Bronchial epithelial cell (primary cell): ENCODE data around the gene COL23A1. TPM values are rescaled to one million over a fixed set of nuclear protein-coding genes. Genes with fewer than 3 reads are reported as not detected.
"Not testable (repeated sequence)": the region's sequence is repeated elsewhere in the genome, so short reads cannot be mapped to it uniquely, and the experiment has no call there.

ENCODE experiments used
- DNase-seq: peaks from one replicate; pipeline ENCODE4 v3.0.0-alpha.2; 2010; ENCODE audit warnings: low read depth
- FAIRE-seq: peaks from 2 replicates; lab custom pipeline; 2011; peaks lifted over from hg19 to GRCh38; lab: Jason Lieb, UNC
- H3K27me3 ChIP-seq: 2 replicates; pipeline ENCODE4 v1.5.1; 2011; ENCODE audit warnings: low read length; ENCODE audit not compliant: control insufficient read depth, insufficient read depth
- H3K36me3 ChIP-seq: 2 replicates; pipeline ENCODE4 v1.5.1; 2011; ENCODE audit warnings: low read length; ENCODE audit not compliant: control insufficient read depth, insufficient read depth
- H3K4me3 ChIP-seq: 2 replicates; pipeline ENCODE4 v1.5.1; 2011; ENCODE audit warnings: mild to moderate bottlenecking, low read depth, low read length, control low read depth
- total RNA-seq: library from RNA; depleted of rRNA; stranded (reverse); fragments of >200 nt; gene quantifications from 2 replicates; pipeline ENCODE4 v1.2.1, GENCODE V29; 2014
- TF ChIP-seq, protein P1 (sequence below): IDR thresholded peaks from 2 replicates; pipeline ENCODE4 v1.5.1; 2011; ENCODE audit warnings: mild to moderate bottlenecking, moderate library complexity, low read length, control low read depth, inconsistent platforms; ENCODE audit not compliant: insufficient read depth, severe bottlenecking

The COL23A1 gene
- total RNA-seq, 1 donor from 2014 or later: 0.26 TPM

DNA sequence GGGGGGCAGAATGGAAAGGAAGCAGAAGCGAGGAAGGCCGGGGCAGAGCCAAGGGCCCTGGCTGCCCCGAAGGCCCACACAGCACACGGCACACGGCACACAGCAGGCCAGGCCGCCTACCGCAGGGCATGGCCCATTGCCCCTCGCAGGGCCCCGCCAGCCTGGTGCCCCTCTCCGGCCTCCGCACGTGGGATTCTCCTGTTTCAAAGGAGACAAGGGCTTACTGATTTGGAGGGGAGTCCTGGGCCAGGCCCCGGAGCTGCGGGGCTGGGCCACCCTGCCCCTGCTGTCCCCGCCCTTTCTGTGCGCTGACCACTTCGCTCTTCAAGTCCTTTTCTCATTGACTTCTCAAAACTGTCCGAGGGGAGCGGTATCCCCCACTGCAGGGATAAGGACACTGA lies 349.9 kb downstream of the COL23A1 start:
- TF ChIP-seq, protein P1, sequence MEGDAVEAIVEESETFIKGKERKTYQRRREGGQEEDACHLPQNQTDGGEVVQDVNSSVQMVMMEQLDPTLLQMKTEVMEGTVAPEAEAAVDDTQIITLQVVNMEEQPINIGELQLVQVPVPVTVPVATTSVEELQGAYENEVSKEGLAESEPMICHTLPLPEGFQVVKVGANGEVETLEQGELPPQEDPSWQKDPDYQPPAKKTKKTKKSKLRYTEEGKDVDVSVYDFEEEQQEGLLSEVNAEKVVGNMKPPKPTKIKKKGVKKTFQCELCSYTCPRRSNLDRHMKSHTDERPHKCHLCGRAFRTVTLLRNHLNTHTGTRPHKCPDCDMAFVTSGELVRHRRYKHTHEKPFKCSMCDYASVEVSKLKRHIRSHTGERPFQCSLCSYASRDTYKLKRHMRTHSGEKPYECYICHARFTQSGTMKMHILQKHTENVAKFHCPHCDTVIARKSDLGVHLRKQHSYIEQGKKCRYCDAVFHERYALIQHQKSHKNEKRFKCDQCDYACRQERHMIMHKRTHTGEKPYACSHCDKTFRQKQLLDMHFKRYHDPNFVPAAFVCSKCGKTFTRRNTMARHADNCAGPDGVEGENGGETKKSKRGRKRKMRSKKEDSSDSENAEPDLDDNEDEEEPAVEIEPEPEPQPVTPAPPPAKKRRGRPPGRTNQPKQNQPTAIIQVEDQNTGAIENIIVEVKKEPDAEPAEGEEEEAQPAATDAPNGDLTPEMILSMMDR: no peak
- FAIRE-seq (no peak), DNase-seq (no peak)
- no peak overlapping the region for H3K4me3 ChIP-seq
- no peaks in the 10 kb centered on the region for H3K36me3 ChIP-seq
- H3K27me3 ChIP-seq: no peaks in the 10 kb centered on the region

DNA sequence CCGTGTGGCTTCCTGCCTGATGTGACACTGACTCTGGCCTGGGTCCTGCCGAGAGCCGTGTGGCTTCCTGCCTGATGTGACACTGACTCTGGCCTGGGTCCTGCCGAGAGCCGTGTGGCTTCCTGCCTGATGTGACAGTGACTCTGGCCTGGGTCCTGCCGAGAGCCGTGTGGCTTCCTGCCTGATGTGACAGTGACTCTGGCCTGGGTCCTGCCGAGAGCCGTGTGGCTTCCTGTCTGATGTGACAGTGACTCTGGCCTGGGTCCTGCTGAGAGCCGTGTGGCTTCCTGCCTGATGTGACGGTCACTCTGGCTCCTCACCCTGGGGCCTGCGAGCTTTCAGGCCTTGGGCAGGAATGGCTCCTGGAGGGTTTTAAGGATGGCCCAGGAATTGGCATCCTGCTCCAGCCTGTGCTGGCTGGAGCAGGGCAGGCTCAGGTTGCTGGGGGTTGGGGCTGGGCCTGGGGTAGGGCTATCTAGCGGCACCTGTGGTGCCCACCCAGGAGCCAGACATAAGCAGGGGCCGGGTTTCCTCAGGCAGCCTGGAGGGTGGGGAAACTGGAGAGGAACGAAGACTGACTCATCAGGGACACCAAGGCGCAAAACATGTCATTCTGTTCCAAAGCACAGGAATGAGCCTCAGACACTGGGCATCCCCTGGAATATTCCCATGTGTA lies 350.4 kb downstream of the COL23A1 start:
- not testable (repeated sequence) for H3K36me3 ChIP-seq, H3K4me3 ChIP-seq, H3K27me3 ChIP-seq, DNase-seq, FAIRE-seq

DNA sequence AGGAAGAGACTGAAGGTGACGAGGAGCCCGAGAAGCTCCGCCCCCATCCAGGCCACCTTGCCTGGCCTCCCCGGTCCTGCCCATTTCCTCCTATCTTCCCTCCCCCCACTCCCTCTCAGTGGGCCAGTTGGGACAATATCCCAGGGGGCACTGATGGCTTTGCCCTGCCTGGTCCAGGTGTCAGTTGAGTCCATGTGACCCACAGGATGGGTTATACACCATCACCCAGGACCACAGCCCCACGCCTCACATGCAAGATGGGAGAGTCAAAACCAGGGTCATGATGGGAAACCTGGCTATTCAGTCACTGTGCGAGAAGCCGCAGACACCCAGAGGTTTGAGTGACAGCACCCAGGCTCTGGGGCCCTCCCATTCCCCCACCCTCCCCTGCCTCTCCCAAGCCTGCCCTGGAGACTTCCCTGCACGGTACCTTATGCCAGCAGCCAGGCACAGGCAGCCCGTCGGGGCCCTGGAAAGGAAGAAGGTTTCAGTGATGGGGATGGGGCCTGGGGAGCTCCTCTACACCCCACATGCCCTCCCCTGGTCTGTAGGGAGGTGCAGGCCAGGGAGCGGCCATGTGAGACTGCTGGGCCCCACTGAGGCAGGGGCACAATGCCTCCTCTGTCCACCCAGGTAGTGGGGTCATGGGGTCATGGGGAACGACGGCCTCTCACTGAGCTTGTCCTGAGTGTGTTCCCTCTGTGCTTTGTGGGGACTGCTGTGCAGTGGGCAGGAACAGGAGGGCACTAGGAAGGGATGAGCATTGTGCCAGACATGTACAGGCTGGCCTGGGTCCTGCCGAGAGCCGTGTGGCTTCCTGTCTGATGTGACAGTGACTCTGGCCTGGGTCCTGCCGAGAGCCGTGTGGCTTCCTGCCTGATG lies 351.2 kb downstream of the COL23A1 start:
- Histone ChIP-seq H3K27me3 (no peaks in the 10 kb centered on the region), H3K4me3 (no peak overlapping the region), H3K36me3 (no peaks in the 10 kb centered on the region)
- FAIRE-seq (no peak), DNase-seq (no peak)
- TF ChIP-seq, protein P1: no peak

DNA sequence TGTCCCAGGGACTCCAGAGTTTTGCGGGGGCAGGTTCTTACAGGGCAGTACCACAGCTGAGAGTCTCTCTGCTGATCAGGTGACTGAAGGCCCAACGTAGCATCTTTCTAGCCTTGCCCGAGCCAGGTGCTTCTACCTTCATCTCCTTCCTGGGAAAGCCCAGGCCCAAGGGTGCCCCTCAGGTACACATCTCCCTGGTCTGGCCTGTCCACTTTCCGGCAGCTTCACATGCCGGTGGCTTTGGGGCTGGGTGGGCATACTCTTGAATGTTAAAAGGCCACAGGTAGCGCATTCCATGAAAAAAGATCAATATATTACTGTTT lies 351.9 kb downstream of the COL23A1 start:
- Histone ChIP-seq H3K36me3 (no peaks in the 10 kb centered on the region), H3K27me3 (no peaks in the 10 kb centered on the region), H3K4me3 (no peak overlapping the region)
- DNase-seq (no peak), FAIRE-seq (no peak)
- TF ChIP-seq, protein P1: no peak

DNA sequence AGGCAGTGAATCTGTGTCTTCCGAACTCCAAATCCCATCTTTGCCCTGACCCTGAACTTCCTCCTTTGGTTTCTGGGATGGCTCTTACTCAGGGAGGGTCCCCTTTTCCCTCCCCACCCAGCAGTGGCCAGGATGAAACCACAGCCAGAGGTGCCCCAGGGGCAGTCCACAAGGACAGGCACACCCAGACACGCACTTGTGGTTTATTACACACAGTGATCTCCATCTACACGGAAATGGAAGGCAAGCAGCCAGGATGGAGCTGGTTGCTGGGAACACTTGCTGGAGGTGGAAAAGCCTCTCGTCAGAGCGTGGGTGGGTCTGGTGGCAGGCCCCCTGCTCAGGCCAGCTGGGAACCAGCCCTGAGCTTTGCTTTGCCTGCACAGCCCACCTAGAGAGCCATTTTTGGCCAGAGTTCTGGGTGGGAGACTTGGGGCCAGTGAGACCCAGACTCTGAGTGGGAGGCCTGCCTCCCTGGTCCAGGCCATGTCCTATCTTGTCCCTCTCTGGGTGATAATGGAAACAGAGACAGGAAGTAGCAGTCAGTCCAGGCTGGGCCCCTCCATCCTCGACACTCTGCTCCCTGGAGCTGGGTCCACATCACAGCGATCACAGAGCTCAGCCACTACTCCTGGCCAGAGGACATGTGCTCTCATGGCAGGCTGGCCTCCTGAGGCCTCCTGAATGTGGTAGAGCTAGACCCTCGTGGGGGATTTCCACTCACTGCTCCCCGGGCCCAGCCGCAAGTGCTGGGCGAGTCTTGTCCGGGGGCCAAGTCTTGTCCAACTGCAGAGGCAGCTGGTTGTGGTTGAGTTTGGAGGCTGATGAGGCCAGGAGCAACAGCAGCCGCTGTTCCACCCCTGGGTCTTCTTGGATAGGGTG lies 352.5 kb downstream of the COL23A1 start:
- FAIRE-seq (no peak), DNase-seq (peak; percentile 82)
- Histone ChIP-seq H3K27me3 (no peaks in the 10 kb centered on the region), H3K4me3 (no peak overlapping the region), H3K36me3 (no peaks in the 10 kb centered on the region)
- TF ChIP-seq, protein P1: no peak

DNA sequence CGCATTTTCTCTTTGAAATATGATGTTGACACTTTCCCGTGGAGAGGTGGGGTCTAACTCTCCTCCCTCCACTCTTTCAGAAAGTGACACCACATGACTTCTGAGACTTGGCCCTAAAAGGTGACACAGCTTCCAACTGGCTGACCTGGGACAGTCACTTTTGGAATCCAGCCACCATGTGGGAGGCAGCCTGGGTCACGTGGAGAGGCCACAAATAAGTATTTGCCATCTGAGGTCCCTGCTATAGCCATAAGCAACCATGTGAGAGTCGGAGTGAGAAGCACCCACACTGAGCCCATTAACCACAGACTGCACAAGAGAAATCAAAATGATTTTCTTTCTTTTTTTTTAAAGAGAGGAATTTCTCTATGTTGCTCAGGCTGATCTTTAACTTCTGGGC lies 353.5 kb downstream of the COL23A1 start:
- TF ChIP-seq, protein P1: no peak
- Histone ChIP-seq H3K4me3 (no peak overlapping the region), H3K27me3 (no peaks in the 10 kb centered on the region), H3K36me3 (no peaks in the 10 kb centered on the region)
- no peak for FAIRE-seq
- no peak for DNase-seq
